ENCODE data around the gene KBTBD7.

GRCh38 chr13:41154042-41154441 lies 40.3 kb downstream of the KBTBD7 start:
- TF ChIP-seq EP300 (IDR thresholded peaks at IDR 0.05) (no peak), CTCF (IDR thresholded peaks at IDR 0.05) (no peak)
